ENCODE results near the gene IL26.

GRCh38 chr12:68242777-68243176, 17.2 kb upstream of the IL26 start:
- TF ChIP-seq EZH2 (IDR thresholded peaks at IDR 0.05) (no peak), POLR2AphosphoS5 (IDR thresholded peaks at IDR 0.05; ENCODE audit: borderline replicate concordance, low read depth, low read length) (no peak)
